K562 (cell line): ENCODE measurements around the gene ATP5F1C. TPM values are rescaled to one million over a fixed set of nuclear protein-coding genes. Genes with fewer than 3 reads are reported as not detected.
A peak's percentile ranks its signal among the peaks of the same experiment; 100 is the strongest.

Source experiments
- CTCF ChIP-seq, 3 experiments: IDR thresholded peaks in 2 of 3; conservative IDR thresholded peaks in 1 of 3; 2 replicates each; pipeline ENCODE4 v1.5.1; 2011 to 2012; ENCODE audit warnings: low read length in 3 of 3, mild to moderate bottlenecking in 3 of 3, control low read depth in 2 of 3, improper control_type of control experiment in 1 of 3, inconsistent platforms in 1 of 3, low read depth in 1 of 3, mixed read lengths in 1 of 3, moderate library complexity in 1 of 3; ENCODE audit not compliant: insufficient read depth in 2 of 3
- JUNB ChIP-seq: fragments of 450-650 bp; formaldehyde crosslinking; conservative IDR thresholded peaks from 2 replicates; pipeline ENCODE4 v1.4.0; 2020; ENCODE audit warnings: mild to moderate bottlenecking
- MCM2 ChIP-seq: fragments of 450-650 bp; IDR thresholded peaks from 2 replicates; pipeline ENCODE4 v1.6.1; 2017; ENCODE audit warnings: low read depth, mild to moderate bottlenecking
- NRF1 ChIP-seq, 2 experiments: fragments of 450-650 bp; IDR thresholded peaks in 1 of 2; conservative IDR thresholded peaks in 1 of 2; 2 replicates each; pipeline ENCODE4 v1.6.1; 2014; ENCODE audit warnings: mild to moderate bottlenecking in 2 of 2
- PHF20 ChIP-seq: fragments of 450-650 bp; IDR thresholded peaks from 2 replicates; pipeline ENCODE4 v1.6.1; 2018; ENCODE audit not compliant: partially characterized antibody
- PTTG1 ChIP-seq: fragments of 450-650 bp; IDR thresholded peaks from 2 replicates; pipeline ENCODE4 v1.6.1; 2016; ENCODE audit warnings: low read depth, mild to moderate bottlenecking, missing genetic modification characterization, missing compliant biosample characterization
- SMARCC2 ChIP-seq: fragments of 450-650 bp; IDR thresholded peaks from 2 replicates; pipeline ENCODE4 v1.6.1; 2017; ENCODE audit warnings: antibody characterized with exemption, moderate library complexity, mild to moderate bottlenecking, low read depth
- STAT5B ChIP-seq: fragments of 250-450 bp; sonication (Bioruptor Pico); IDR thresholded peaks from 2 replicates; pipeline ENCODE4 v1.8.0; 2021; ENCODE audit warnings: mild to moderate bottlenecking, inconsistent platforms
- TAF9B ChIP-seq: fragments of 450-650 bp; IDR thresholded peaks from 2 replicates; pipeline ENCODE4 v1.6.1; 2018; ENCODE audit warnings: mild to moderate bottlenecking; ENCODE audit not compliant: partially characterized antibody
- TCF15 ChIP-seq: fragments of 250-450 bp; sonication (Bioruptor Pico); IDR thresholded peaks from 2 replicates; pipeline ENCODE4 v1.8.0; 2022; ENCODE audit warnings: moderate library complexity, mild to moderate bottlenecking, inconsistent platforms
- ZBTB49 ChIP-seq: sonication (generic); formaldehyde crosslinking; IDR thresholded peaks from 2 replicates; pipeline ENCODE4 v1.8.0; 2022; ENCODE audit warnings: missing genetic modification reagents, mild to moderate bottlenecking, borderline replicate concordance
- ZNF324 ChIP-seq: fragments of 250-450 bp; sonication (Bioruptor Pico); IDR thresholded peaks from 2 replicates; pipeline ENCODE4 v1.4.0; 2020; ENCODE audit warnings: mild to moderate bottlenecking
- ZNF408 ChIP-seq: fragments of 250-450 bp; sonication (Bioruptor Pico); IDR thresholded peaks from 2 replicates; pipeline ENCODE4 v1.4.0; 2020; ENCODE audit warnings: low read depth, mild to moderate bottlenecking, moderate library complexity
- ZNF695 ChIP-seq: fragments of 450-650 bp; formaldehyde crosslinking; IDR thresholded peaks from 2 replicates; pipeline ENCODE4 v1.4.0; 2020; ENCODE audit warnings: mild to moderate bottlenecking, moderate library complexity
- ZNF766 ChIP-seq: fragments of 200-800 bp; sonication (Bioruptor generic); conservative IDR thresholded peaks from 2 replicates; pipeline ENCODE4 v1.6.1; 2016; ENCODE audit warnings: missing genetic modification characterization, missing compliant biosample characterization
- ZNF778 ChIP-seq: fragments of 450-650 bp; formaldehyde crosslinking; IDR thresholded peaks from 2 replicates; pipeline ENCODE4 v1.4.0; 2020; ENCODE audit warnings: mild to moderate bottlenecking, moderate library complexity
- polyA plus RNA-seq, 8 experiments: library from polyadenylated mRNA; depleted of rRNA in 4 of 8; stranded (reverse) in 5 of 8; unstranded in 3 of 8; fragments of >200 nt; fragmentation: Nextera tagmentation in 2 of 8; fragmentation: Illumina TruSeq in 1 of 8; extraction: Ambion mirVana in 2 of 8; extraction: Trizol in 1 of 8; gene quantifications; 2 replicates each; pipeline versions ENCODE4 v1.2.1 to v1.2.3, GENCODE V29; 2011 to 2014; ENCODE audit warnings: inconsistent platforms in 1 of 8, missing spikeins in 1 of 8
- total RNA-seq, 7 experiments: library from RNA; depleted of rRNA in 6 of 7; stranded (reverse); fragments of >200 nt in 6 of 7; fragmentation: Illumina TruSeq in 2 of 7; extraction: Trizol in 2 of 7; gene quantifications; 2 replicates each; pipeline versions ENCODE4 v1.2.1 to v1.2.3, GENCODE V29; 2011 to 2021; ENCODE audit warnings: low replicate concordance in 1 of 7
- TF ChIP-seq, protein P1 (sequence below): sonication (generic); formaldehyde crosslinking; IDR thresholded peaks from 2 replicates; pipeline ENCODE4 v1.8.0; 2022; ENCODE audit warnings: missing genetic modification reagents, mild to moderate bottlenecking, borderline replicate concordance
- TF ChIP-seq, protein P2 (sequence below): sonication (generic); formaldehyde crosslinking; IDR thresholded peaks from 2 replicates; pipeline ENCODE4 v1.5.0; 2020; ENCODE audit warnings: missing genetic modification reagents
- TF ChIP-seq, protein P3 (sequence below): fragments of 450-650 bp; IDR thresholded peaks from 2 replicates; pipeline ENCODE4 v1.6.1; 2016; ENCODE audit warnings: borderline replicate concordance

The ATP5F1C gene
- total and polyA plus RNA-seq, 9 of the 15 experiments (the other 6 are each of a cell fraction or from before 2014, with no cell fraction given), result 389 to 1,475 (median 559) TPM

GRCh38 chr10:7787857-7788638 is at the start of gene ATP5F1C, which contains the start of gene KIN (continued):
- TF ChIP-seq, protein P1, sequence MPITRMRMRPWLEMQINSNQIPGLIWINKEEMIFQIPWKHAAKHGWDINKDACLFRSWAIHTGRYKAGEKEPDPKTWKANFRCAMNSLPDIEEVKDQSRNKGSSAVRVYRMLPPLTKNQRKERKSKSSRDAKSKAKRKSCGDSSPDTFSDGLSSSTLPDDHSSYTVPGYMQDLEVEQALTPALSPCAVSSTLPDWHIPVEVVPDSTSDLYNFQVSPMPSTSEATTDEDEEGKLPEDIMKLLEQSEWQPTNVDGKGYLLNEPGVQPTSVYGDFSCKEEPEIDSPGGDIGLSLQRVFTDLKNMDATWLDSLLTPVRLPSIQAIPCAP (CRISPR knock-in tag), result no peak
- TF ChIP-seq ZBTB49, result no peak
- TF ChIP-seq MCM2, result no peak
- TF ChIP-seq CTCF (IDR thresholded peaks at IDR 0.05 in 2 of 3, conservative IDR thresholded peaks at IDR 0.05 in 1 of 3; ENCODE audit: insufficient read depth in 2 of 3, low read depth in 1 of 3, low read length in 3 of 3), result peak in 1 of 3 experiments; percentile 16; a peak in 1 of 6 replicates
- TF ChIP-seq, protein P2, sequence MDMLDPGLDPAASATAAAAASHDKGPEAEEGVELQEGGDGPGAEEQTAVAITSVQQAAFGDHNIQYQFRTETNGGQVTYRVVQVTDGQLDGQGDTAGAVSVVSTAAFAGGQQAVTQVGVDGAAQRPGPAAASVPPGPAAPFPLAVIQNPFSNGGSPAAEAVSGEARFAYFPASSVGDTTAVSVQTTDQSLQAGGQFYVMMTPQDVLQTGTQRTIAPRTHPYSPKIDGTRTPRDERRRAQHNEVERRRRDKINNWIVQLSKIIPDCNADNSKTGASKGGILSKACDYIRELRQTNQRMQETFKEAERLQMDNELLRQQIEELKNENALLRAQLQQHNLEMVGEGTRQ (CRISPR knock-in tag), result no peak
- TF ChIP-seq PHF20, result peak; percentile 59
- no peak for TF ChIP-seq JUNB (CRISPR knock-in tag)
- TF ChIP-seq ZNF778, result no peak
- no peak for TF ChIP-seq ZNF766 (CRISPR knock-in tag)
- no peak for TF ChIP-seq SMARCC2
- TF ChIP-seq ZNF324, result no peak
- no peak for TF ChIP-seq ZNF408
- no peak for TF ChIP-seq ZNF695 (CRISPR knock-in tag)
- TF ChIP-seq TCF15 (CRISPR knock-in tag), result no peak
- peak; percentile 73 for TF ChIP-seq TAF9B
- TF ChIP-seq NRF1 (conservative IDR thresholded peaks at IDR 0.05 in 1 of 2, IDR thresholded peaks at IDR 0.05 in 1 of 2), result peak; percentile 96 to 97
- no peak for TF ChIP-seq PTTG1 (tag)
- no peak for TF ChIP-seq STAT5B (CRISPR knock-in tag)
- TF ChIP-seq, protein P3, sequence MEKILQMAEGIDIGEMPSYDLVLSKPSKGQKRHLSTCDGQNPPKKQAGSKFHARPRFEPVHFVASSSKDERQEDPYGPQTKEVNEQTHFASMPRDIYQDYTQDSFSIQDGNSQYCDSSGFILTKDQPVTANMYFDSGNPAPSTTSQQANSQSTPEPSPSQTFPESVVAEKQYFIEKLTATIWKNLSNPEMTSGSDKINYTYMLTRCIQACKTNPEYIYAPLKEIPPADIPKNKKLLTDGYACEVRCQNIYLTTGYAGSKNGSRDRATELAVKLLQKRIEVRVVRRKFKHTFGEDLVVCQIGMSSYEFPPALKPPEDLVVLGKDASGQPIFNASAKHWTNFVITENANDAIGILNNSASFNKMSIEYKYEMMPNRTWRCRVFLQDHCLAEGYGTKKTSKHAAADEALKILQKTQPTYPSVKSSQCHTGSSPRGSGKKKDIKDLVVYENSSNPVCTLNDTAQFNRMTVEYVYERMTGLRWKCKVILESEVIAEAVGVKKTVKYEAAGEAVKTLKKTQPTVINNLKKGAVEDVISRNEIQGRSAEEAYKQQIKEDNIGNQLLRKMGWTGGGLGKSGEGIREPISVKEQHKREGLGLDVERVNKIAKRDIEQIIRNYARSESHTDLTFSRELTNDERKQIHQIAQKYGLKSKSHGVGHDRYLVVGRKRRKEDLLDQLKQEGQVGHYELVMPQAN, result peak; percentile 44
